H1 (cell line): ENCODE measurements around the gene DIS3L. TPM values are rescaled to one million over a fixed set of nuclear protein-coding genes. Genes with fewer than 3 reads are reported as not detected.

Experiments
- CTCF ChIA-PET: fragments of 300-600 bp; sonication (Branson Sonifier 250); formaldehyde crosslinking; loops from one replicate; lab custom pipeline; 2021; ENCODE audit not compliant: partially characterized antibody; lab: Charles Lee
- POLR2A ChIA-PET: fragments of 300-600 bp; sonication (Branson Sonifier 250); formaldehyde crosslinking; loops from one replicate; lab custom pipeline; 2021; ENCODE audit warnings: inconsistent platforms; ENCODE audit not compliant: partially characterized antibody; lab: Charles Lee
- DNase-seq, 2 experiments: peaks; one replicate each; pipeline versions ENCODE4 v3.0.0 to v3.0.0-alpha.2; 2010 to 2022; ENCODE audit warnings: low spot score in 2 of 2, low read depth in 1 of 2, mixed read lengths in 1 of 2
- FAIRE-seq: peaks from 2 replicates; lab custom pipeline; 2011; peaks lifted over from hg19 to GRCh38; lab: Jason Lieb, UNC
- H2AFZ ChIP-seq: 2 replicates; pipeline ENCODE4 v1.8.1; 2012; ENCODE audit warnings: low read length, inconsistent platforms
- H2AK5ac ChIP-seq: 2 replicates; pipeline ENCODE4 v1.6.1; 2013; ENCODE audit warnings: low read depth, low read length
- H2BK120ac ChIP-seq: replicated peaks from 2 replicates; pipeline ENCODE3; 2013; ENCODE audit warnings: low read depth, low read length, inconsistent platforms
- H2BK12ac ChIP-seq: 2 replicates; pipeline ENCODE4 v1.6.1; 2013; ENCODE audit warnings: low read depth, low read length
- H2BK15ac ChIP-seq: 2 replicates; pipeline ENCODE4 v1.6.1; 2013; ENCODE audit warnings: low read length
- H2BK20ac ChIP-seq: 2 replicates; pipeline ENCODE4 v1.6.1; 2013; ENCODE audit warnings: low read length
- H2BK5ac ChIP-seq: 2 replicates; pipeline ENCODE4 v1.6.1; 2013; ENCODE audit warnings: low read depth, low read length
- H3K14ac ChIP-seq: 2 replicates; pipeline ENCODE4 v1.6.1; 2013; ENCODE audit warnings: inconsistent platforms; ENCODE audit not compliant: insufficient read length
- H3K18ac ChIP-seq: 2 replicates; pipeline ENCODE4 v1.6.1; 2013; ENCODE audit warnings: low read length; ENCODE audit errors: extremely low read depth
- H3K23ac ChIP-seq: 2 replicates; pipeline ENCODE4 v1.6.1; 2013; ENCODE audit warnings: inconsistent platforms; ENCODE audit not compliant: insufficient read length
- H3K23me2 ChIP-seq: 2 replicates; pipeline ENCODE4 v1.6.1; 2013; ENCODE audit warnings: low read depth, low read length
- H3K27ac ChIP-seq: 2 replicates; pipeline ENCODE4 v1.6.1; 2011; ENCODE audit warnings: low read depth, low read length, inconsistent platforms
- H3K27me3 ChIP-seq, 4 experiments: replicated peaks in 1 of 4; 1 replicate in 1 of 4; 2 replicates in 3 of 4; pipeline versions ENCODE4 v1.6.1 to v1.8.1; 2011 to 2013; ENCODE audit warnings: low read length in 3 of 4, mild to moderate bottlenecking in 3 of 4, inconsistent platforms in 2 of 4, mixed read lengths in 2 of 4, moderate library complexity in 1 of 4; ENCODE audit not compliant: control insufficient read depth in 3 of 4, insufficient read depth in 3 of 4; ENCODE audit errors: extremely low read depth in 1 of 4
- H3K36me3 ChIP-seq, 4 experiments: 2 replicates each; pipeline versions ENCODE4 v1.6.1 to v1.8.1; 2011 to 2013; ENCODE audit warnings: mild to moderate bottlenecking in 4 of 4, low read length in 3 of 4, moderate library complexity in 2 of 4, control low read depth in 1 of 4, inconsistent platforms in 1 of 4; ENCODE audit not compliant: insufficient read depth in 4 of 4, control insufficient read depth in 2 of 4
- H3K4ac ChIP-seq: replicated peaks from 2 replicates; pipeline ENCODE3; 2013; ENCODE audit warnings: low read length, low read depth, mixed read lengths, inconsistent platforms; ENCODE audit not compliant: insufficient read length
- H3K4me1 ChIP-seq, 4 experiments: replicated peaks in 1 of 4; 1 replicate in 1 of 4; 2 replicates in 3 of 4; pipeline versions ENCODE4 v1.6.1 to v1.8.1; 2011 to 2013; ENCODE audit warnings: low read length in 3 of 4, inconsistent platforms in 2 of 4, mixed read lengths in 1 of 4; ENCODE audit not compliant: insufficient read depth in 4 of 4, control insufficient read depth in 3 of 4
- H3K4me2 ChIP-seq, 2 experiments: 2 replicates each; pipeline versions ENCODE4 v1.6.1 to v1.8.1; 2011 to 2013; ENCODE audit warnings: low read depth in 2 of 2, low read length in 2 of 2, control low read depth in 1 of 2, inconsistent platforms in 1 of 2, mild to moderate bottlenecking in 1 of 2; ENCODE audit not compliant: insufficient read depth in 1 of 2
- H3K4me3 ChIP-seq, 4 experiments: fragments of 200-600, 300-600 bp in 1 of 4; sonication (generic), shearing (Covaris generic), sonication (Bioruptor Twin) in 1 of 4; 2 replicates each; pipeline versions ENCODE4 v1.5.1 to v1.8.1; 2011 to 2016; ENCODE audit warnings: low read length in 4 of 4, low read depth in 3 of 4, control low read depth in 2 of 4, inconsistent platforms in 2 of 4, mild to moderate bottlenecking in 2 of 4, mixed read lengths in 1 of 4, moderate library complexity in 1 of 4; ENCODE audit not compliant: insufficient read depth in 2 of 4; ENCODE audit errors: extremely low read depth in 1 of 4
- H3K56ac ChIP-seq: replicated peaks from 2 replicates; pipeline ENCODE3; 2013; ENCODE audit warnings: low read depth, mild to moderate bottlenecking, mixed read lengths, low read length, inconsistent platforms; ENCODE audit not compliant: insufficient read length
- H3K79me1 ChIP-seq: 2 replicates; pipeline ENCODE4 v1.6.1; 2013; ENCODE audit warnings: low read depth, low read length, control low read depth
- H3K79me2 ChIP-seq, 2 experiments: 2 replicates each; pipeline versions ENCODE4 v1.6.1 to v1.8.1; 2012 to 2013; ENCODE audit warnings: low read length in 2 of 2, mild to moderate bottlenecking in 2 of 2, inconsistent platforms in 1 of 2; ENCODE audit not compliant: insufficient read depth in 2 of 2, control insufficient read depth in 1 of 2
- H3K9ac ChIP-seq, 4 experiments: replicated peaks in 1 of 4; 1 replicate in 1 of 4; 2 replicates in 3 of 4; pipeline versions ENCODE4 v1.6.1 to v1.8.1; 2011 to 2013; ENCODE audit warnings: low read depth in 3 of 4, low read length in 3 of 4, control low read depth in 2 of 4, mild to moderate bottlenecking in 2 of 4, moderate library complexity in 2 of 4, inconsistent platforms in 1 of 4; ENCODE audit errors: extremely low read depth in 1 of 4
- H3K9me3 ChIP-seq, 2 experiments: 2 replicates each; pipeline versions ENCODE4 v1.6.1 to v1.8.1; 2012 to 2013; ENCODE audit warnings: mild to moderate bottlenecking in 2 of 2, moderate library complexity in 2 of 2, control low read depth in 1 of 2, inconsistent platforms in 1 of 2, low read depth in 1 of 2, low read length in 1 of 2, mixed read lengths in 1 of 2; ENCODE audit not compliant: insufficient read depth in 2 of 2
- H4K20me1 ChIP-seq, 2 experiments: replicated peaks in 1 of 2; 2 replicates each; pipeline versions ENCODE3 to v1.8.1; 2011 to 2013; ENCODE audit warnings: inconsistent platforms in 2 of 2, low read length in 2 of 2, mild to moderate bottlenecking in 1 of 2; ENCODE audit not compliant: insufficient read depth in 2 of 2, control insufficient read depth in 1 of 2
- H4K5ac ChIP-seq: 2 replicates; pipeline ENCODE4 v1.6.1; 2013; ENCODE audit warnings: low read length, low read depth, mixed read lengths, inconsistent platforms; ENCODE audit not compliant: insufficient read length
- H4K8ac ChIP-seq: 2 replicates; pipeline ENCODE4 v1.8.0; 2013; ENCODE audit warnings: mild to moderate bottlenecking, moderate library complexity, low read length, inconsistent platforms; ENCODE audit not compliant: insufficient read depth; ENCODE audit errors: extremely low read depth
- H4K91ac ChIP-seq: replicated peaks from 2 replicates; pipeline ENCODE3; 2013; ENCODE audit warnings: low read length, mixed read lengths, inconsistent platforms; ENCODE audit not compliant: insufficient read length
- SRF ChIP-seq: IDR thresholded peaks from 2 replicates; pipeline ENCODE4 v1.6.1; 2011; ENCODE audit warnings: mild to moderate bottlenecking, low read depth, low read length, moderate library complexity
- polyA plus RNA-seq, 7 experiments: library from polyadenylated mRNA; depleted of rRNA in 3 of 7; stranded (reverse) in 5 of 7; unstranded in 2 of 7; fragments of >200 nt in 5 of 7; fragments of 200-250 nt in 2 of 7; gene quantifications; 1 replicate in 5 of 7; 2 replicates in 1 of 7; 4 replicates in 1 of 7; pipeline versions ENCODE4 v1.2.1 to v1.2.3, GENCODE V29; 2011 to 2013; ENCODE audit warnings: missing spikeins in 2 of 7, mixed read lengths in 2 of 7
- total RNA-seq: library from RNA; stranded (reverse); fragmentation: NEBNext Ultra II Directional; extraction: Animal tissue kit (Norgen Biotek cat#: 25700); gene quantifications from 2 replicates; pipeline ENCODE4 v1.2.1, GENCODE V29; 2021

The DIS3L gene
- total and polyA plus RNA-seq, 2 of the 8 experiments (the other 6 are each of a cell fraction or from before 2014, with no cell fraction given): 8.7 to 25.0 TPM

- Histone ChIP-seq H4K8ac (no peak overlapping the region), H3K79me2 (no peaks in the 10 kb centered on the region), H3K4me3 (no peak overlapping the region), H3K4me2 (no peak overlapping the region), H3K56ac (no peak overlapping the region), H3K14ac (no peak overlapping the region), H2BK15ac (no peak overlapping the region), H2BK5ac (no peak overlapping the region), H2BK20ac (no peak overlapping the region), H3K27ac (no peak overlapping the region), H3K9ac (no peak overlapping the region), H2BK120ac (no peak overlapping the region), H2AK5ac (no peak overlapping the region), H3K4ac (no peak overlapping the region), H3K4me1 (no peaks in the 10 kb centered on the region), H2AFZ (no peak overlapping the region), H3K36me3 (no peaks in the 10 kb centered on the region), H3K27me3 (no peaks in the 10 kb centered on the region), H3K23ac (no peak overlapping the region), H3K23me2 (no peaks in the 10 kb centered on the region), H4K91ac (no peak overlapping the region), H3K79me1 (no peaks in the 10 kb centered on the region), H4K20me1 (no peaks in the 10 kb centered on the region), H2BK12ac (no peak overlapping the region), H3K9me3 (no peaks in the 10 kb centered on the region), H4K5ac (no peak overlapping the region), H3K18ac (no peak overlapping the region)
- DNase-seq (no peak), FAIRE-seq (no peak)
- no peak for TF ChIP-seq SRF
- POLR2A ChIA-PET: no interaction called here
- CTCF ChIA-PET: interaction anchor here (1.2 to 2.4 kb wide), 3 partner anchors 9 to 42 kb away, joined by 3 to 8 read pairs (median 5); no protein-coding TSS in a partner anchor
Observed at GRCh38 chr15:66275352-66275751, 18.0 kb upstream of the DIS3L start.
